Endothelial cell of hepatic sinusoid (primary cell): Measurements from ENCODE around the gene MAGEB17.
"Not testable (repeated sequence)": the region's sequence is repeated elsewhere in the genome, so short reads cannot be mapped to it uniquely, and the experiment has no call there.

Source experiments
- in situ Hi-C: cut with HindIII; loops from 2 replicates; pipeline ENCODE4 v1.10.0; 2017; ENCODE audit warnings: low sequenced_read_pairs

MAGEB17 gene

GRCh38 chrX:16167181-16167580 lies at the start of gene MAGEB17:
MAGEB17 (plus strand) TSS chrX:16167481; CDS start chrX:16170383, 2,902 bp downstream.
- in situ Hi-C loops = no loop called here

DNA sequence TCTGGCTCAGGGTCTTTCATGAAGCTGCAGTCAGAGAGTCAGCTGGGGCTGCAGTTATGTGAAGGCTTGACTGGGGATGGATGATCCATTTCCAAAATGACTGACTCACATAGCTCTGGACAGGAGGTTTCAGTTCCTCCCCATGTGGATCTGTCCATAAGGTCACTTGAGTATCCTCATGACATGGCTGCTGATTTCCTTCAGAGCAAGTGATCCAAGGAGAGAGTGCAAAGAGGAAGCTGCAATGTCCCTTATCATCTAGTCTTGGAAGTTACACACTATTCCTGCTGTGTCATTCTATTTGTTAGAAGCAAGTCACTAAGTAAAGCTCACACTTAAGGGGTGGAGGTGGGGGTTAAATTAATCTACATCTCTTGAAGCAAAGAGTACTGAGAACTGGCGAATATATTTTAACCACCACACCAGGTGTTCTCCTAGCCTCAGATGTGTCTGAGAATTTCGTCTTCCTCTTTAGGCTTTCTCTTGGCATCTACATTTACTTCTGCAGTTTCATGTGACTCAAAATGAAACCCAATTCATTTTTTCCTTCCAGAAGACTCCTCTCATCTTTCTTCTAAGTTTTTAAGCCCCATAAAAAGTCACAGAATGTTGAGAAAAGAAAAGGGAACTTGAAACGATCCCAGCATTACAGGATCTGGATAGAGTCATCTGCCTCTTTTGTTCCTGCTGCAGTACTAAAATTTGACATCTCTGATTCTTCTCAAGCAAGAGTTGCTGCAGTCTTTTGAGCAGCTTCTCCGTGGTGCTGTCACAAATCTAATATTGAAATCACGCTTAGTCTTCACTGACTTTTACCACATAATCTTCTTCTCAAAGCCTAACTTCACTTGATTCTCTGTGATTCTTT lies 47.7 kb upstream of the MAGEB17 start:
- in situ Hi-C loops = no loop called here

GRCh38 chrX:16120431-16120830 lies 46.9 kb upstream of the MAGEB17 start:
- in situ Hi-C loops = no loop called here

GRCh38 chrX:16123222-16123786 lies 44.0 kb upstream of the MAGEB17 start, which contains the start of gene GRPR:
GRPR (plus strand) TSS chrX:16123565; CDS start chrX:16123954, 389 bp downstream.
- in situ Hi-C loops = no loop called here

GRCh38 chrX:16124201-16124600 lies 43.1 kb upstream of the MAGEB17 start:
- in situ Hi-C loops = no loop called here

DNA sequence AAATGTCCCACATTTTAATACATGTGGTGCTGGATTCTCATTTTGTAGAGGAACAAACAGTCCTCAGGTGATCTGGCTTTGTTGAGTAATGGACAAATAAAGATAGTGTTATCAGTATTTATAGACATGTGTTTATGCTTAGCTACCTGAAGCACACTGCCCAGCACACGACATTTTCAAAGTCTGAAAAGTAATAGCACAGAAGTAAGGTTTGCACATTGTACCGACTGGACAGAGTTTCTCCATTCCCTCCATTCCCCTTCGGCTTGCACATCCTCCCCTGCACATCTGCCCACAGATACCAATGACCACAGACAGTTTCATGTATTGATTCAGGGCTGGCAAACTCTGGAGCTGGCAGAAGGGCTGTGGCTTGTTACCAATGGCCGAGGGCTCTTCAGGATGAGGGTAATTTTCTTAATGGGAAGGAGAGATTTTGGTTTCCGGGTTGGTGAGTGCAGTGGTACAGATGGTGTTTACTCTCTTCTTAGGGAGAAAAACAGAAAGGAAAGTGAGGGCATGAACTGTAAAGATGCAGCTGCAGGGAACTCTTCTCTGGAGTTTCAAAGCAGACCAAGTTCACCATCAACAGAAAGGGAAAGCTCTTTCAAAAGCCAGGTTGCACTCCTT lies 41.6 kb upstream of the MAGEB17 start:
- in situ Hi-C loops = no loop called here

GRCh38 chrX:16130707-16131106 lies 36.6 kb upstream of the MAGEB17 start:
- in situ Hi-C loops = no loop called here

DNA sequence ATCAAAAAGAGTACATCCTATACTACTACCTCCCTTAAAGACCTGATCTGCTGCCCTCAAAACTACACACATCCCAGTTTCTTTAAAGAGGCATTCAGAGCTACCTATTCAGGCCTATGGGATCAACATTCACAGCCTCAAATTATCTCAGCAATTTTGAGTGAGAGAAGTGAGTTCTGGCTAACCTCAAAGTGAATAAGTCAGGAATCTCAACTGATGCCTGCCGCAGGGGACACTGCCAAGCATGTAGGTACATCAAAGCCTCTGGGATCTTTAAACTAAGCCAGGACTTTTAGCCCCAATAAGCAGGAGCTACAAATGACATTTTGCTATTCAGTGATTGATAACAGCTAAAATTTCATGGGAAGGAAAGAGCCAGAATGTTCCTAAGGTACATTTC lies 32.3 kb upstream of the MAGEB17 start:
- in situ Hi-C loops = no loop called here

DNA sequence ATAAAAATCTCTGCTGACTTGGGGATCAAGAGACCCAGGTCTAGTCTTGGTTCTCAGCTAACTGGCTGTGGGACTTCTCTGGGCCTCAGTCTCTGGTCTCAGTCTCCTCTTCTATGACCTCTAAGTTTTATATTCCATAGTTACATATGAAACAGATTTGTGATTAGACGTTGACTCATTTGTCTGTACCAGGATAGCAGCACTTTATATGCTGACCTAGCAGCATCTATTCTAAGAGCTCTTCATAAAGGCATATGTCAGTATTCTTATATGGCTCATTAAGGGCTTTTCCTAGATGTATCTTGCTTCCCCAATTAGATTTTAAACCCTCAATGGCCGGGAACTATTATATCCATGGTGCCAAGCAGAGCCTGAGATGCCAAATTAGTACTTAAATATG lies 31.2 kb upstream of the MAGEB17 start:
- in situ Hi-C loops = no loop called here

GRCh38 chrX:16137416-16138107 lies 29.7 kb upstream of the MAGEB17 start:
- in situ Hi-C loops = no loop called here

DNA sequence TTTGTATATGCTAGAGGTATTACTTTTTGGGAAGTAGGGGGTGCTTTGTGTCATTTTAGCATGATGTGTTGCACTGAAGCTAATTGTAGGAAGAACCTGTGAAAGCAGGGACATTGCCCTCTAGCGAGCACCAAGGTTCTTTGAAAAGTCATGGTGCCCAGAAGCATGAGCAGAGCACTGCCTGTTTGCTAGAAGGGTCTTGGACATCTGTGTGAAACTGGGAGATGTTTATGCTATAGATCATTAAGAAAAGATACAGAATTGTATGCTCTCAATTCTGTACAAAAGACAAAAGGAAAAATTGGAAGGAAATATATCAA lies 29.2 kb upstream of the MAGEB17 start:
- in situ Hi-C loops = no loop called here

- in situ Hi-C loops = no loop called here
These were observed 26.8 kb upstream of the MAGEB17 start for GRCh38 chrX:16140448-16140847.

- in situ Hi-C loops = no loop called here
These were observed 26.3 kb upstream of the MAGEB17 start for GRCh38 chrX:16140983-16141382.

- in situ Hi-C loops = no loop called here
These were observed 25.6 kb upstream of the MAGEB17 start for GRCh38 chrX:16141422-16142245.

GRCh38 chrX:16142246-16142558 lies 25.1 kb upstream of the MAGEB17 start:
- in situ Hi-C loops = no loop called here

DNA sequence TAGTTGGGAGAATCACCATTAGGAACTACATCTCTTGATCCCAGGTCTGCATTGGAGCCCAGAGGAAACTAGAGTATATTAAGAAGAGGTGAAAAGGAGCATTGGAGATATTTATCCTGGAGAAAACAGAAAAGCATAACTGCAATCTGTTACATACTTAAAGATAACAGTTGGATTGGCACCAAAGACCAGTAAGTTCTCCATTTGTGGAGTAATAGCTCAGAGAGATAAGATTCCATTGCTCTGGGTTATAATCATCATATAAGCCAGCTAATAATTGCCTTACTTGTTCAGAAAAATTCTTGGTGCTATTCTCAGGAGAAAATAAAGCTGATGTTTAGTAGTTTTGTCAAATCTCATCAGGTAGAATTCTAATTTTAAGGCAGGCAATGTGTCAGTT lies 23.3 kb upstream of the MAGEB17 start:
- in situ Hi-C loops = no loop called here

- in situ Hi-C loops = no loop called here
These were observed 22.9 kb upstream of the MAGEB17 start for GRCh38 chrX:16144420-16144819.

DNA sequence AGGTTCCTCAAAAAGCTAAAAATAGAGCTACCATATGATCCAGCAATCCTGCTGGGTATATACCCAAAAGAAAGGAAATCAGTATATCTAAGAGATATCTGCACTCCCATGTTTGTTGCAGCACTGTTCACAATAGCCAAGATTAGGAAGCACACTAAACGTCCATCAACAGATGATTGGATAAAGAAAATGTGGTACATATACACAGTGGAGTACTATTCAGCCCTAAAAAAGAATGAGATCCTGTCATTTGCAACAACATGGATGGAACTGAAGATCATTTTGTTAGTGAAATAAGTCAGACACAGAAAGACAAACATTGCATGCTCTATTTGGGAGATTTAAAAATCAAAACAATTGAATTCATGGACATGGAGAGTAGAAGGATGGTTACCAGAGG lies 22.2 kb upstream of the MAGEB17 start:
- in situ Hi-C loops = not testable (repeated sequence)

DNA sequence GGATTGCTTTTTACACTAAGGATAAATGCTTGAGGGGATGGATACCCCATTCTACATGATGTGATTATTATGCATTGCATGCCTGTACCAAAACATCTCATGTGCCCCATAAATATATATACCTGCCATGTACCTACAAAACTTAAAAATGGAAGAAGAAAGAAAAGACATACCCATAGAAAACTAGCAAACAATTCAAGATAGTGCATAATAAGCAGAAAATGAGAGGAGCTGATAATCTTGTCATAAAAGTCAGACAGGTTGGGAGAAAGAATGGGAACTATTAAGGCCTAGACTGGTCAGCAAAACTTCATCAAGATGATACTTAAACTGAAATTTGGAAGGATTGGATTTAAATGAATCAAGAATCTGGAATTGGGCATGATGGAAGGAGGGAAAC lies 21.6 kb upstream of the MAGEB17 start:
- in situ Hi-C loops = no loop called here

DNA sequence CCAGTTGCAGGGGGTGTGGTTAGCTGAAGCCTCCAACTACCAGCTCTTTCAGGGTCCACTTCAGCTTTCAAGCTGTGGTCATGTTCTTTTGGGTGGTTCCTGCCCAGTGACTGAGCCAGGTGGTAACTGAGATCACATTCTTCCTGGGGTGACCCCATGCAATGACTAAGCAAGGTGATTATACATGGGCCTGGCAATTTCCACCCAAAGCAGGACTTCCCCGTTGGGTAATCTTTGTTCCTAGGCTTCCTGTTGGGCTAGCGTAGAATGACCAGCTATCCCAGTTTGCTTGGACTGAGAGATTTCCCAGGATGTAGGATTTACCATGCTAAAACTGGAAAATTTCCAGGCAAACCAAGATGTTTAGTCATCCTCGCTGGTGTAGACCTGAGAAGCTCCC lies 18.4 kb upstream of the MAGEB17 start:
- in situ Hi-C loops = no loop called here

DNA sequence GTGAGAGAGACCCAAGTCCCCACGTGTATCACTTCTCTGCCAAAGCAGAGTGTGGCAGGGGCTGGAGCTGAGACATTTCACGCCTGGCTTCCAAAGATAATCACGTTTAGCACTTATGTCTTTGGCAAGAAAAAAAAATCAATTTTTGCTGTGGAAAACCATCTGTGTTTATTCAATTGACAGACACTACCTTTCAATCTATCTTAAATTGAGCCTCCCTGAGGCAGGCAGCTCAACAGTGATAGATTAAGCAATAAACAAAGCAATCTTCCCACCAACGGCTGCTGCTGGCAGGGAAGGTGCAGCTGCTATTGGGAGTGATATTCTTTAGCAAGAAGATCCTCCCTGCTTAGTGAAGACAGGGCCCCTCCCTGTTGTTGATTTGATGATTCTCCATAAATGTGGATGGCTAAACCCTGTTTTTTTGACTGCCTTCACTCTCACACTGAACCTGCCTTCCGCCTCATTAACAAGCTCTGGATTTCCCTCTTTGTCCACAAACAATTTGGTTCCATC lies 11.6 kb upstream of the MAGEB17 start:
- in situ Hi-C loops = no loop called here
